Measurements from ENCODE around the gene ERMAP.

Gene ERMAP

GRCh38 chr1:42887366-42887765 lies 70.4 kb downstream of the ERMAP start:
- peaks cover 6% of the 10 kb centered on the region for H3K27me3 Mint-ChIP-seq
- CTCF ChIA-PET: no interaction called here

GRCh38 chr1:42888013-42888633 lies 71.2 kb downstream of the ERMAP start:
- H3K27ac Mint-ChIP-seq: no peak overlapping the region

More at GRCh38 chr1:42887366-42887765, 70.4 kb downstream of the ERMAP start:
- H3K36me3 Mint-ChIP-seq: no peaks in the 10 kb centered on the region
- DNase-seq: no peak
- H3K4me3 Mint-ChIP-seq: no peak overlapping the region
- H3K27ac Mint-ChIP-seq: no peak overlapping the region
- H3K9me3 Mint-ChIP-seq: no peaks in the 10 kb centered on the region
- no peaks in the 10 kb centered on the region for H3K4me1 Mint-ChIP-seq

GRCh38 chr1:42889264-42889663 lies 72.3 kb downstream of the ERMAP start:
- Mint-ChIP-seq H3K9me3 (no peaks in the 10 kb centered on the region), H3K4me3 (no peak overlapping the region), H3K27me3 (peaks cover 4% of the 10 kb centered on the region), H3K36me3 (no peaks in the 10 kb centered on the region), H3K4me1 (no peaks in the 10 kb centered on the region), H3K27ac (no peak overlapping the region)
- CTCF ChIA-PET: interaction anchor here (0.7 kb wide), 1 partner anchor 11 kb away, joined by 3 read pairs; no protein-coding TSS in a partner anchor
- DNase-seq: no peak

More at GRCh38 chr1:42888013-42888633, 71.2 kb downstream of the ERMAP start:
- Mint-ChIP-seq H3K9me3 (no peaks in the 10 kb centered on the region), H3K4me3 (no peak overlapping the region), H3K36me3 (no peaks in the 10 kb centered on the region), H3K27me3 (peaks cover 4% of the 10 kb centered on the region), H3K4me1 (no peaks in the 10 kb centered on the region)
- CTCF ChIA-PET: no interaction called here
- no peak for DNase-seq

DNA sequence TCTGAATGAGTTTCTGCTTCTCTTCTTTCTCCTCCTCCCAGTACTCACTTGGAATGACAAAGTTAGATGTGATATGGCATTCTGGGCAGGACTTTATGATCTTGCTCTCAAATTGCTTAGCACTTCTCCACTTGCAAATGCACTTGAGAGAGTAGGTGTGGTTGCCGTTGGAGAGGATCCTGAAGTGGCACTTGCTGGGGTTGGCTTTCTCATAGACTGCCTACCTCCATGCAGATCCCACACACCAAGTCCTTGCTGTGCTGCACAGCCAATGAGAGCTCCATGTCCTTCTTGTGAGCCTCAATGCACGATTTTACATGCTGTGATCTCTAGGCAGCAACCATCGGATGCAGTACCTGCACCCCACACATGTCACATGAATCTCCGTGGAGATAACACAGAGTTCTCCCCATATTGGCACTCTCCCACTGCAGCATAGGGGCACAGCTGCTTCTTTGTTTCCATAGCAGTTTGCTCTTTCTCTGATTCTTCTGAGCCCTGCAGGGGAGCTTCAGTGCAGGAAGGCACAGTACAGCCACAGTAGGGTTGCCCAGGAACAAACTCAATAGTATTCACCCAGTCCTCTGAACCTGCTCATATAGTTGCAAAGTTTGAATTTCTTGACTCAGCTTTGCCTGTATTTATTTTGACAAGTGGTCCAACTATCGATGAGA lies 74.7 kb downstream of the ERMAP start:
- Mint-ChIP-seq H3K27ac (no peak overlapping the region), H3K9me3 (no peaks in the 10 kb centered on the region), H3K4me1 (no peaks in the 10 kb centered on the region), H3K36me3 (no peaks in the 10 kb centered on the region), H3K27me3 (peaks cover 11% of the 10 kb centered on the region), H3K4me3 (no peak overlapping the region)
- CTCF ChIA-PET: interaction anchor here (0.9 kb wide), 1 partner anchor 21 kb away, joined by 3 read pairs; no protein-coding TSS in a partner anchor
- no peak for DNase-seq
